Measurements from ENCODE around the gene TBC1D8.
"Not testable (repeated sequence)": the region's sequence is repeated elsewhere in the genome, so short reads cannot be mapped to it uniquely, and the experiment has no call there.

Gene TBC1D8

GRCh38 chr2:101087638-101088037, 63.5 kb downstream of the TBC1D8 start:
- no peak for DNase-seq (ENCODE audit: low read depth)
- H3K4me3 ChIP-seq (ENCODE audit: low read depth, low read length): no peak overlapping the region

GRCh38 chr2:101083613-101084012, 67.6 kb downstream of the TBC1D8 start:
- DNase-seq (ENCODE audit: low read depth): no peak
- no peak overlapping the region for H3K4me3 ChIP-seq (ENCODE audit: low read depth, low read length)

DNA sequence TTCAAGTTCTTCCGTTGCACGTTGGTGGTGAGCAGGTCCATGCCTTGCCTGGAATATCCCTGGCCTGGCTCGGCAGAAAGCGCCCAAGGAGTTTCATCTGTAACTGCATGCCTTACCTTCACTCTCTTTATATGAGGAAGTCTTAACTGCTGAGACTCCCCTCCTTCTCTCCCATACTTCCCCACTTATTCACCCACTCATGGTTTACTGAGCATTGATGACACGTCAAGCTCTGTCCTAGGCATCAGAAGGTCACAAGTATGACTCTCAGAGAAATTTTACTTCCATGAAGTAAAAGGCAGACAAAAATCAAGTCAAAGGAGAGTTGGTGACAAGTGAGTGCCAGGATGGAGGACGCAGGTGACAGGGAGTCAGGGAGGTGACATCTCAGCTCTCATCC, 68.2 kb downstream of the TBC1D8 start:
- DNase-seq (ENCODE audit: low read depth): no peak
- no peak overlapping the region for H3K4me3 ChIP-seq (ENCODE audit: low read depth, low read length)

DNA sequence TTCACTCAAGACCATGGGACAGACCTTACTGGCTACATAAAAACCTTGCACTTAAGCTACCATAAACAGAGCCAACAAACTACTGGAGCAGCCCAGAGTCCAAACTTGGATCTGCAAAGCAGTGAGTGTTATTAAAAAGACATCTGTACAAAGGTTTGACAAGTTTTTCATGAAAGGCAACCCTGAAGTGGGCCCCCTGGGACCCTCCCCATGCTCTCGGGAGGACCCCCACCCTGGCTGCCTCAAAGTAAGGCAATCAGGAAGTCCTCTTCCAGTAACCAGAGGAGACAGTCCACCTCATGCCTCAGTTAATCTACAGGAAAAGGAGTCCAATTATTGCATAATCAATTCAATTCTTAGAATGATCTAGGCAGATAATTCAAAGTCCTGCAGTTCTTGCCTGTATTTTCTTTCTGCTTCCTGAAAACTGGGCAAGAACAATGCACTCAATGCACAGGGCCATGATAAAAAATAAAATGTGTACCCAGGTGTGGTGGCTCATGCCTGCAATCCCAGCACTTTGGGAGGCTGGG, 69.7 kb downstream of the TBC1D8 start:
- no peak overlapping the region for H3K4me3 ChIP-seq (ENCODE audit: low read depth, low read length)
- DNase-seq (ENCODE audit: low read depth): no peak

GRCh38 chr2:101080211-101081068, 70.7 kb downstream of the TBC1D8 start:
- no peak overlapping the region for H3K4me3 ChIP-seq (ENCODE audit: low read depth, low read length)
- DNase-seq (ENCODE audit: low read depth): no peak

DNA sequence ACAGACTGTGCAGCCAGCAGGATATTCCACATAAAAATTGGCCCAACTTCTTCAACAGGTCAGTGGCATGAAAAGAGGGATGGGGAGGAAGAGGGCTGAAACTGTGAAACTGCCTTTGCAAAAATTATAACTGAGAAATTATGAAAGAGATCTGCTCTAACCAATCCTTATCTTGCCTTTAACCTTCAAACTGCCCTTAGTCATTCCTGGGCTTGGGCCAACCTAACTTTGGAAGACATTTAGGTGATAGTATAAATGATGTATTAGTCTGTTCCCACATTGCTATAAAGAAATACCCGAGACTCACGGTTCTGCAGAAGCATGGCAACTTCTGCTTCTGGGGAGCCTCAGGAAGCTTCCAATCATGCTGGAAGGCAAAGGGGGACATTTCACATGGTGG, 74.6 kb downstream of the TBC1D8 start:
- no peak for DNase-seq (ENCODE audit: low read depth)
- H3K4me3 ChIP-seq (ENCODE audit: low read depth, low read length): no peak overlapping the region

DNA sequence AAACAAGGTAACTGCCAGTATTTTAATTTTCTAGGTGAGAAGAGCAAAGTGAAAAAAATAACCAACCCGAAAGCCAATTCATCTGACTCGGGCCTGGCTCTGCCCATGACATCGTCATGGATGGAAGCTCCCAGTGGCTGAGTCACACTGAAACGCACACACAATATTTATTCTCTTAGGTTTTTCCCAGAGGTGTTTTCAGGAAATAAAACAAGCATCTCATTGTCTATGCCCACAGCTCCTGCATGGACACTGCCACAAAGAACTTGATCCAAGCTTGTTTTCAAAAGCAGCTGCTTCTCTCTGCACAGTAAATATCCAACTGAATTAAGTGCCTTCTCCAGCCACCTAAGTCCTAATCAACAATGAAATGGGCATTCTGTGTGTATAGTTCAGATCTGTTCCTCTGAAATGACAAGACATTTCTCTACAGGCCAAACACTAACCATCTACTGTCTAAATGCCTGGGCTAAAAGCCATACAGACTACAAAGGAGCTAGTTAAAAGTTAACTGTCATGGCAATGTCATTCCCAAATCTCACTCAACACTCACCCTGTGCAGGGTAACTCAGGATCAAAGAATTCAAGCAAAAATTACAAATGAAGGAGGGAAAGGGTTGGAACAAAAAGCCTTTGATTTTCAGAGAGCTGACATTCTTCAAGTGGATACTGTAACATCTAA, 86.2 kb downstream of the TBC1D8 start:
- no peak overlapping the region for H3K4me3 ChIP-seq (ENCODE audit: low read depth, low read length)
- no peak for DNase-seq (ENCODE audit: low read depth)

DNA sequence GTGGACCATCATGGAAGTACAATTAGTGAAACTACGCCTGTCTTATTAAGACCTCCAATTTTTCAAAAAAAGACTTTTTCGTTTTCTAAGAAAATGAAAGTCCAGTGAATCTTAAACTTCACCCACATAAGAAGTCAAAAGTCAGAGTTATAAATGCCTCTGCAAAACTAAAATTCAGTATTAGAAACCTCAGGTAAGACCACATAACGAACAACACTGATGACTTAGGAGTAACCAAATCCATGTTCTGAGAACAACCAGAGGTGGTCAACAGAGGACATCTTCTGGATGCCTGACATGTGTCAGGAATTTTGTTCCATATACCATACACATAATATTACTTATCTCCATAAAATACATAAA, 86.7 kb downstream of the TBC1D8 start:
- H3K4me3 ChIP-seq (ENCODE audit: low read depth, low read length): no peak overlapping the region
- no peak for DNase-seq (ENCODE audit: low read depth)

DNA sequence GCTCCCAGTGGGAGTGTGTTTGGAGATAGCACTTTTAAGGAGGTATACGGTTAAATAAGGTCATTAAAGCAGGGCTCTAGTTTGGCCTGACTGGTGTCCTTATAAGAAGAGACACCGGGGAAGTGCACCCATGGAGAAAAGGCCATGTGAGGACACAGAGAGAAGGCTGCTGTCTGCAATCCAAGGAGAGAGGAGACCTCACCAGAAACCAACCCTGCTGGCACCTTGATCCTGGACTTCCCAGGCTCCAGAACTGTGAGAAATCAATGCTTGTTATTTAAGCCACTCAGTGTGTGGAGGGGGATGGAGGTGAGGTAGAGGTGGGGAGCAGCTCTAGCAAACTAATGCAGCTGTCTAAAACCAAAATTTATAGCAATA, 87.1 kb downstream of the TBC1D8 start:
- DNase-seq (ENCODE audit: low read depth): no peak
- no peak overlapping the region for H3K4me3 ChIP-seq (ENCODE audit: low read depth, low read length)

DNA sequence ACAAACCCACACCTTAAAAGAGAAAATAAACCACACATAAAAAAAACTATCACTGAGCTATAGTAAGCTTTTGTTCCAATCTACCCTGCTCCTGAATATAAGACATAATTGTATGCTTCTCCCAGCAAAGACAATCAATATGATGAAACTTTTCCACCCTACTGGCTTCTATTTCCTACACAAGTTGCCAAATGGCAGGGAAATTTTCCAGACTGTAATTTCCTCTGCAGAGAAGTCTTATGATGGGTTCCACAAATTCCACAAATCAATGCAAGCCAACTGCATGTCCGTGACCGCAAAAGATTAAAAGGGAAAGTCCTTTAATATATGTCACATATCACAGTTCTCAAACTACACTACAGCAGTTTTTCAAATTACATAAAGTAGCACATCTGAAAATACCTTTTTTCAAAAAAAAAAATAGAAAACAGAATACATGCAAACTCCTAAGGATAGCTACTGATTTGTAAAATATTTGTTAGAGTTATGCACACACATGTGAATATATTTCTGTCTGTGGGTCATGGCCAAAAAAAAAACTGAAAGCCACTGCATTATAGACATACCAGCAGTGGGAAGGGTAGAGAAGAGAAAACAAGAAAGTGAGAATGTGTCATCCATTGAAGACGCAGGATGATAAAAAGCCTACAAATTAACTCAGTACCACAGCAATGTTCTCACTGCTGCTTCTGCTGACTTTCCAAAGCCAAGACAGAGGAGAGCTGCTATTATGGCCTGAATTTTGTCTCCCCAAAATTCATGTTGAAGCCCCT, 87.6 kb downstream of the TBC1D8 start:
- DNase-seq (ENCODE audit: low read depth): no peak

DNA sequence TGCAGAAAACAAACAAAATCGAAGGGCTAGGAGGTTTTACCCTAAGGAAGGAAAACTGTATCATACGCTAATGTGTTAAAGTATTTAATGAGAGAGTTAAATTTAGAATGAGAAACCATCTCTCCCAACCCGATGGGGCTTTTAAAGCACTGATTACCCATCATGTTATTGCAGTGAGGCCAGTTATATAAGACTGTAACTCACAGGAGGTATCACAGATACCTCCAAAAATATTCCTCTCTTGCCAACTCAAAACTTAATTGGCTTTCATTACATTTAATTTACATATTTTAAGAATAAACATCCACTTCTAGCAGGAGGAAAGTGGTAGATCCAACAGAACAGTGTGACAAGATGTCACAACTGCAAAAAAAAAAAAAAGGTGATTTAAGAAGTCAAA, 92.8 kb downstream of the TBC1D8 start:
- no peak for DNase-seq (ENCODE audit: low read depth)

More for the DNA sequence above, 87.6 kb downstream of the TBC1D8 start:
- H3K4me3 ChIP-seq (ENCODE audit: low read depth, low read length): no peak overlapping the region

DNA sequence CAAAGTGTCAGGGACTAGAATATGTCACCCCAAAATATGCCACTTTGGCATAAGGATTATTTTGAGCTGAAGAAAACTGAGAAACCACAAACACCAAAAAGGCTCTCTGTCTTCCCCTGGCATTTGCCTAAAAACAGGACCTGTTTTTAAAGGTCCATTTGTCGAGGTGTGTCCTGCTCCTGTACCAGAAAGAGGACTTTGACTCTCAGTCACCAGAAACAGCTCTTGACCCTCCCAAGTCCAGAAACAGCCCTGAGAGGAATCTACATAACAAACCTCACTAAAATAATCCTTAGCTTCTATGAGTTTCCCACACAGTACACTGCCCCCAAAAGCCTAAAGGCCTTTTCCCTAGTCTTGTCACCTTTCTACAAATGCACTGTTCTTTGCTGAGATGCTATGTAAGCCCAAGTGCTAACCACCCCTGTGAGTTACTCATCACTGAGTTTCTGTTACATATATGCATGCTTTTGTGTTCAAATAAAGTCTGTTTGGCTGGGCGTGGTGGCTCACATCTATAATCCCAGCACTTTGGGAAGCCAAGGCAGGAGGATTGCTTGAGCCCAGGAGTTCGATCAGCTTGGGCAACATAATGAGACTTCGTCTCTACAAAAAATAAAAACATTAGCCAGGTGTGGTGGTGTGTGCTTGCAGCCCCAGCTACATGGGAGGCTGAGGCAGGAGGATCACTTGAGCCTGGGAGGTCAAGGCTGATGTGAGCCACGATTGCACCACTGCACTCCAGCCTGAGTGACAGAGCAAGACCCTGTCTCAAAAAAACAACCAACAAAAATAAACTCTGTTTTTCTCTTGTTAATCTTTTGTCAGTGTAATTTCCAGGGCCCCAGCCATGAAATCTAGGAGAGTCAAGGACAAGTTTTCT, 93.9 kb downstream of the TBC1D8 start:
- DNase-seq (ENCODE audit: low read depth): no peak
- no peak overlapping the region for H3K4me3 ChIP-seq (ENCODE audit: low read depth, low read length)

More for the DNA sequence above, 92.8 kb downstream of the TBC1D8 start:
- H3K4me3 ChIP-seq (ENCODE audit: low read depth, low read length): no peak overlapping the region

GRCh38 chr2:101053117-101053516, 98.1 kb downstream of the TBC1D8 start:
- H3K4me3 ChIP-seq (ENCODE audit: low read depth, low read length): no peak overlapping the region
- no peak for DNase-seq (ENCODE audit: low read depth)

DNA sequence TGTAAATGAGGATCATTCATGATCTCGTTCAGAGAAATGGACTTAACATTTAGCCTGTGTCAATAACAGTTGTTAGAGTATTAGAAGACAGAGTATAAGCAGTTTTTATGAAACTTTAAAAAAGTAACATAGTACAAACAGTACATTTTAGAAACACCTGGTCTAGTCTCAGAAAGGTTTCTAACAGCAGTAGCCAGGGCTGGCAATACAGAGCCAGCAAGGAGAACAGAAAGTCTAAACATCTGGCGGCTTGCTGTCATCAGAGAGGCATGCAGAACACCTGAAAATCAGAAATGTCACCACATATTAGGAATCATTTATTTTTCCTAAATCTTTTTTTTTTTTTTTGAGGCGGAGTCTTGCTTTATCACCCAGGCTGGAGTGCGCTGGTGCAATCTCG, 99.0 kb downstream of the TBC1D8 start:
- no peak for DNase-seq (ENCODE audit: low read depth)
- no peak overlapping the region for H3K4me3 ChIP-seq (ENCODE audit: low read depth, low read length)

- H3K4me3 ChIP-seq (ENCODE audit: low read depth, low read length); DNase-seq (ENCODE audit: low read depth): not testable (repeated sequence)
Measured at GRCh38 chr2:101050886-101051285, 100.3 kb downstream of the TBC1D8 start.

DNA sequence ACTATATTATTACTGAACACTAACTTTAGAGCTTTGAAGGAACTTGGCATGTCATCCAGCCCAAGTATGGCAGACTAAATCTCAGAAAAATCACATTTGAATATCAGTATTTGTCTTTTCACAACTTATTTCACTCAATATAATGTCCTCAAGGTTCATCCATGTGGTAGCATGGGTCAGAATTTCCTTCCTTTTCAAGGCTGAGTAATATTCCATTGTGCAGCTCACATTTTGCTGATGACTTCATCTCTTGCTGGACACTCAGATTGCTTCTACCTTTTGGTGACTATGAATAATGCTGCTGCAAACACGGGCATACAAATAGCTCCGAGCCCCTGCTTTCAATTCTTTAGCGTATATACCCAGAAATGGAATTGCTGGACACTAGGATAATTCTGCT, 102.4 kb downstream of the TBC1D8 start:
- no peak for DNase-seq (ENCODE audit: low read depth)
- no peak overlapping the region for H3K4me3 ChIP-seq (ENCODE audit: low read depth, low read length)

DNA sequence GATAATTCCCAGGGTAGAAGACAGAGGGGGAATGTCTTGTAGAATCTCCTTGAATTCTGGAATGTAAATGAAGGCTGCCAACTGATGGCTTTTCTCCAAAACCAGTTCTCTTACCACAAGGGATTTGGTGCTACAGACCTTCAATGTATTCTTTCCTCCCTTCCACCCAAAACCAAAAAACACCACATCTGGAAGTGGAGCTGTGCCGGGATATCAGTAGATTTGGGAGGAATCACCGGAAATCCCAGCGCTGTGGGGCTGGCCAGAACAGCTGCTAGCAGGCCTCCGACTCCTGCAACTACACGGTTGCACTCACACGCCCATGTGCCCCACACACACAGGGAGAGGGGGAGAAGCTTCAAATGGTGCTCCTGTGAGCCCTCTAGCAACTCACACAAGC, 103.4 kb downstream of the TBC1D8 start:
- DNase-seq (ENCODE audit: low read depth): no peak

GRCh38 chr2:101047075-101047766, 104.0 kb downstream of the TBC1D8 start:
- no peak overlapping the region for H3K4me3 ChIP-seq (ENCODE audit: low read depth, low read length)
- no peak for DNase-seq (ENCODE audit: low read depth)

More for the DNA sequence above, 103.4 kb downstream of the TBC1D8 start:
- no peak overlapping the region for H3K4me3 ChIP-seq (ENCODE audit: low read depth, low read length)

DNA sequence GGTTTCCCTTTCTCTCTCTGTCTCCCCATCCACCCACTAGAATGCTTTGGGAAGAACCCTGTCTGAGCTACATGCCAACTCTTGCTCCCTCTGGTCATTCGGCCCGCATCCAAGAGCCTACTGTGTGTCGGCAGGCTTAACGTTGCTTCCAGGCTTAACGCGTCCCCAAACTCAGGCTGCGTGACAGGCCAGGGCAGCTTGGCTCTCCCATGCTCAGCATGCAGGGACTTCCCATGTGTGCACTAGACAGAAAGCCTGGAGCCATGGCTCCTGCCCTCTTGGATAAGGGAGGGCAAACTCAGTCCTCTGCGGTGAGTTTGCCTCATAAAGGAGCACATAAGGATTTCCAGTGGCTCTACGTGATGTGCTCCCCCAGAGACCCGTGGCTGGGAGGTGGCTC, 105.9 kb downstream of the TBC1D8 start:
- H3K4me3 ChIP-seq (ENCODE audit: low read depth, low read length): no peak overlapping the region
- no peak for DNase-seq (ENCODE audit: low read depth)

Measured in skeletal muscle cell (primary cell).